Activated CD4-positive, alpha-beta T cell treated with anti-CD3 and anti-CD28 coated beads, Interleukin-2, amount 10 ng/mL, durations not matched to agents 7 days and 5 days (primary cell): ENCODE results near the gene DPYSL3. TPM values are rescaled to one million over a fixed set of nuclear protein-coding genes. Genes with fewer than 3 reads are reported as not detected.

Experiments
- CTCF ChIA-PET: fragments of 350-600 bp; sonication (Branson Sonifier 250); formaldehyde crosslinking; loops from one replicate; lab custom pipeline; 2021; ENCODE audit warnings: antibody characterized with exemption; lab: Charles Lee
- POLR2A ChIA-PET: fragments of 350-600 bp; sonication (Branson Sonifier 250); formaldehyde crosslinking; loops from one replicate; lab custom pipeline; 2021; ENCODE audit warnings: antibody characterized with exemption; lab: Charles Lee
- DNase-seq: peaks from one replicate; pipeline ENCODE4 v3.0.0-alpha.2; 2020
- H3K27ac Mint-ChIP-seq: one replicate; pipeline ENCODE4 v1.8.0; 2021; ENCODE audit warnings: mild to moderate bottlenecking, moderate library complexity, mixed read lengths
- H3K27me3 Mint-ChIP-seq: one replicate; pipeline ENCODE4 v1.8.0; 2021; ENCODE audit warnings: mixed read lengths
- H3K36me3 Mint-ChIP-seq: one replicate; pipeline ENCODE4 v1.8.0; 2021; ENCODE audit warnings: low read depth, mixed read lengths
- H3K4me1 Mint-ChIP-seq: one replicate; pipeline ENCODE4 v1.8.0; 2021; ENCODE audit warnings: mixed read lengths
- H3K4me3 Mint-ChIP-seq: one replicate; pipeline ENCODE4 v1.8.0; 2021; ENCODE audit warnings: mild to moderate bottlenecking, moderate library complexity, mixed read lengths
- H3K9me3 Mint-ChIP-seq: one replicate; pipeline ENCODE4 v1.8.0; 2021; ENCODE audit warnings: mixed read lengths
- total RNA-seq, 2 experiments: library from RNA; stranded (reverse); gene quantifications; one replicate each; pipeline ENCODE4 v1.2.3, GENCODE V29; 2021

DPYSL3 gene
- total RNA-seq, 2 experiments from 2014 or later = not detected

DNA sequence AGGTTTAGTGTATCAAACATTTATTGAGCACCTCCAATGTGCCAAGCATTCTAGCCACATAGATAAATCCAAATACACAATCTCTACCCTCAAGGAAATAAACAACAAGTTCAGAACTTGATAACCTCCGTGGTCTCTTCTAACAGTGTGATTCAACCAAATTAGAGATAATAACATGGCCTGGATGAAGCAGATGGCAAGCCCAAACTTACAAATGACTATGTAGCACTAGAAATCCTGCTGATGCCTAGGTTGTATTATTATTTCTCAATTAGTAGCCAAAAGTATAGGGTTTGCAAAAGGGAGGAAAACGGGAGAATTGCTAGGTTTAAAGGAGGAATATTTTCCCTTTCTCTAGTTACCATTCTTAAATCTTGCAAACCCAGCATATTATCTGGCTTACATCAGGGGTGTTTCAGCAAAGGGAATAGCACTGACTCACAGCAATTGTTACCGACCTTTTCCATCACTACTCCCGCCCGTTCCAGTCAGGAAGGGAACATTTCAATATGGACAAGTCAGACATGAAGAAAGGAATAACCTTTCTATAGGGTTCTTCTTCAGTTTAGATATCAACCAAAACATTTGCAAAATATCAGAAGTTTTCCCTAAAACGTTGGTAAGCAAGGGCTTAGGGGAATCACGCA, 2.3 kb downstream of the DPYSL3 start:
- DNase-seq = no peak

DNA sequence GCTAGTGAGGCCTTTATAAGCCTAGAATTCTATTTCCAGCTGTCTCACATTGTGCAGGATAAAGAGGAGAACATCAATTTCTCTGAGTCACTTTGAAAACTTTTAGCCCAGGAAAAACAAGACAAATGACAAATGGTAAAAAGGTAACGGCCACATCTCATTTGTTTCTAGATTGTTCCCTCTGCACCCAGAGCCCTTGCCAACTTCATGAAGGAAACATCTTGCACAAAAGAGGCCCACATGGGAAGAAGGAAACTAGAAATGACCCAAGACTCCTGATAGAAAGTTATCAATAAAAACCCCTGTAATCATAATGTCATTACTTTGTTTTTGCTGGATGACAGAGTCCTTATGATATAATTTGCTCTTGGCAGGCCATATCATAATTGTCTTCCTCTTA, 5.3 kb downstream of the DPYSL3 start:
- Mint-ChIP-seq H3K27me3 (peaks cover 11% of the 10 kb centered on the region), H3K27ac (no peak overlapping the region), H3K4me3 (no peak overlapping the region), H3K9me3 (no peaks in the 10 kb centered on the region), H3K4me1 (no peaks in the 10 kb centered on the region), H3K36me3 (no peaks in the 10 kb centered on the region)
- POLR2A ChIA-PET = no interaction called here
- DNase-seq = no peak
- CTCF ChIA-PET = no interaction called here

More for the DNA sequence above, 2.3 kb downstream of the DPYSL3 start:
- Mint-ChIP-seq H3K36me3 (no peaks in the 10 kb centered on the region), H3K27me3 (peaks cover 27% of the 10 kb centered on the region), H3K9me3 (no peaks in the 10 kb centered on the region), H3K4me1 (peaks cover 5% of the 10 kb centered on the region), H3K27ac (no peak overlapping the region), H3K4me3 (no peak overlapping the region)
- ChIA-PET POLR2A (no interaction called here), CTCF (no interaction called here)

DNA sequence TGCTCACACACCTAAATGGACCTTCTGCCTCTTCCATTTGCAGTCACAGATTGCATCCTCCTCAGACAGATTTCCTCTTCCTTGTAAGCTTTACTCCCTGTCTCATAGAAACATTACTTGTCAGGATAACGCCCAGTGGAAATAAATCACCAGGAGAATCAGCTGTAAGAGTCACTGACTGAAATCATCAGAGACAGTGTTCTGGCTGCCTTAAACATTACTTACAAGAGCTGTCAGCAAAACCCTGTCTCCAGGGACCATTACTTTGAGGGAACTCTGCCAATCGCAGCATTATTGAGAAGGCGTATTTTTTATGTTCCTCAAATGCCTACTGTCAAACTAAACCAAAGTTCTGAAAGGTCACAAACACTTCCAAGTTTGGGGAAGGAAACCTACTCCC, 5.9 kb downstream of the DPYSL3 start:
- H3K4me1 Mint-ChIP-seq = no peaks in the 10 kb centered on the region
- H3K27ac Mint-ChIP-seq = no peak overlapping the region

DNA sequence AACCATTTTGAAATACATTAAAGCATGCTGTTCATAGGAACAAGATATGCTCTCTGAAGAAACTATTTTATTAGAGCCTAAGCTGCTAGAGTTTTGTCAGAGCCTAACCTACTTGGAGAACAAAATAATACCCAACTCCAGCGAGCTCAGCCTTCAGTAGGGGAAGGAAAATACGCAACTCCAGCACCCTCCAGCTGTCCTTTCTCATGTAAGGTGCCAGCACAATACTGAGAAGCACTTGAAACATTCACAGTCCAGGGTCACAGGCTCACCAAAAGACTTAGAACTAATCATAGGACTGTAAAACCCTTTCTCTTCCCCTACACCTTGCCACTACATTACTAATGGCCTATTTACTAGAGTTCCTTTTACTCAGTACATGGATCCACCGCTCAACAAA, 18.9 kb downstream of the DPYSL3 start:
- ChIA-PET POLR2A (no interaction called here), CTCF (interaction anchor here (0.5 kb wide), 1 partner anchor 1092 kb away, joined by 3 read pairs; no protein-coding TSS in a partner anchor)
- no peak for DNase-seq
- no peak overlapping the region for H3K27ac Mint-ChIP-seq
- H3K4me3 Mint-ChIP-seq = no peak overlapping the region
- H3K36me3 Mint-ChIP-seq = no peaks in the 10 kb centered on the region
- H3K27me3 Mint-ChIP-seq = peaks cover 2% of the 10 kb centered on the region
- H3K4me1 Mint-ChIP-seq = no peaks in the 10 kb centered on the region
- no peaks in the 10 kb centered on the region for H3K9me3 Mint-ChIP-seq

More for the DNA sequence above, 5.9 kb downstream of the DPYSL3 start:
- Mint-ChIP-seq H3K4me3 (no peak overlapping the region), H3K9me3 (no peaks in the 10 kb centered on the region), H3K27me3 (peaks cover 11% of the 10 kb centered on the region), H3K36me3 (no peaks in the 10 kb centered on the region)
- POLR2A ChIA-PET = no interaction called here
- DNase-seq = no peak
- CTCF ChIA-PET = no interaction called here

DNA sequence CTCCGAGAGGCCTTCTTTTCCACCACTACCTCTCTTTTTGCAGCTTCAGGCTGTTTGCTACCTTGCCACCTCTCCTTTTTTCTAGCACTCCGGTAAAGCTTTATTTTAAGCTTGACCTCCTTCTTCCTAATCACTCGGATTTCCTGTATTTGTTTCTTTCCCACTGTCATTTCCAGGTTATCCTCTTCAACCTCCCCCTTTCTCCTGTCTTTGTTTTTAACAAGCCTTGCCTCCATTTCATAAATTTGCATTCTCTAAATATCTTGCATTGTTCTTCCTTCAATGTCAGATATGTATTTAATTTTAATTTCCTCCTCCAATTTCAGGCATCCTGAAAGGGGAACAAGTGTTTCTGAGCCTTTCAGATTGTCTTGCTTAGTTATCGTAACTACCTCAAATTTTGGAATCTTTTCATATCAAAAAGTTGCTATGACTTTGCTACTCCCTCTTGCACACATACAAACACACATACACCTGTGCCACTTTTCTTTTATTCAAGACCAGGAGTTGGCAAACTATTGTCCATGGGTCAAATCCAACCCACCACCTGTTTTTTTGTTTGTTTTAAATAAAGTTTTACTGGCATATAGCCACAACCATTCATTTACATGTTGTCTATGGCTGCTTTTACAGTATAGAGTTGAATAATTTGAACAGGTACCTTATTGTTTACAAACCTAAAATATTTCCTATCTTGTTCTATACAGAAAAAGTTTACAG, 22.7 kb downstream of the DPYSL3 start:
- Mint-ChIP-seq H3K36me3 (no peaks in the 10 kb centered on the region), H3K4me1 (no peaks in the 10 kb centered on the region), H3K27me3 (peaks cover 6% of the 10 kb centered on the region), H3K27ac (no peak overlapping the region), H3K9me3 (peaks cover 2% of the 10 kb centered on the region), H3K4me3 (no peak overlapping the region)
- POLR2A ChIA-PET = no interaction called here
- DNase-seq = no peak
- CTCF ChIA-PET = no interaction called here

DNA sequence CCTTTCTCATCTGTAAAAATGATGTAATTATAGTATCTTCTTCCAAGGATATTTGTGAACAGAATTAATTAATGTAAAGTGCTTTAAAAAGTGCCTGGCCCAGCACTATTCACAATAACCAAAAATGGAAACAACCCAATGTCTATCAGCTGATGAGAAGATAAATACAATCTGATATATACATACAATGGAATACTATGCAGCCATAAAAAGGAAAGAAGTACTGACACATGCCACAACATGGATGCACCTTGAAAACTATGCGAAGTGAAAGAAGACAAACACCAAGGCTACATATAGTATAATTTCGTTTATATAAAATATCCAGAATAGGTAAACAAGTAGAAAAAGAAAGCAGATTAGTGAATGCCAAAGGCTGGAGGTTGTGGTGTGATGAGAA, 24.1 kb downstream of the DPYSL3 start:
- no peak for DNase-seq
- CTCF ChIA-PET = no interaction called here
- POLR2A ChIA-PET = no interaction called here
- Mint-ChIP-seq H3K27me3 (peaks cover 4% of the 10 kb centered on the region), H3K4me3 (no peak overlapping the region), H3K36me3 (no peaks in the 10 kb centered on the region), H3K27ac (no peak overlapping the region), H3K9me3 (peaks cover 2% of the 10 kb centered on the region), H3K4me1 (no peaks in the 10 kb centered on the region)

DNA sequence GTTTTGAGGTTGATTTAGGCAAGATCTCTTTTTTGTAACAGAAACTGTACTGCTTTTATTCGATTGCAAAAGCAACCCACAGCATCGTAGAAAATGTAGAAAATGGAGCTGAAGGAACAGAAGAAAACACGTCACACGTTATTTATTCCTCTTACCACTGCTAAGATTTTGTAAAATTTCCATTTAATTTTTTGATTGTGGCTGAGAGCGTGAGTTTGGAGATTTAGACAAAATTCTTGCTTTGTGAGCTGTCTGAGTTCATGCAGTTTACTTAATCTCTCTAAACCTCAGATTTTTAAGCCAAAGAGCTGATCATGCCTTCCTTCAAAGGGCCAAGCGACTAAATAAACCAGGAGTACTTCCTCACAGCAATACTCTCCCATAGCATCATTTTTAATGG, 24.8 kb downstream of the DPYSL3 start:
- peaks cover 7% of the 10 kb centered on the region for H3K27me3 Mint-ChIP-seq
- H3K9me3 Mint-ChIP-seq = peaks cover 2% of the 10 kb centered on the region
- H3K4me1 Mint-ChIP-seq = no peaks in the 10 kb centered on the region
- no peak overlapping the region for H3K27ac Mint-ChIP-seq
- no peak overlapping the region for H3K4me3 Mint-ChIP-seq
- no peak for DNase-seq
- H3K36me3 Mint-ChIP-seq = no peaks in the 10 kb centered on the region
- POLR2A ChIA-PET = no interaction called here
- CTCF ChIA-PET = no interaction called here

DNA sequence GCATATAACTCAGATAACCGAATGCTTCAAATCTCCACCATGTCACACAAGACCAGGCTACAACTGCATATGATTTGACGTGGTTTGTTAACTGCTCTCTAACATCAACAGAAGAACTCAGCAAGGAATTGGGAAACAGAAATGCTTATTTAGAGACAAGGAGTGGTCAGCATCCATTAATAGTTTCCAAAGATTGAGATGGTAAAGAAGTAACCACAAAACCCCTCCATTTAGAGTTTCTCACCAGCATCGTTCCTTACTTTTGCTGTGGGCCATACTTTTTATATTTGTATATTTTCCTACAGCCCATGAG, 25.2 kb downstream of the DPYSL3 start:
- peaks cover 10% of the 10 kb centered on the region for H3K27me3 Mint-ChIP-seq

DNA sequence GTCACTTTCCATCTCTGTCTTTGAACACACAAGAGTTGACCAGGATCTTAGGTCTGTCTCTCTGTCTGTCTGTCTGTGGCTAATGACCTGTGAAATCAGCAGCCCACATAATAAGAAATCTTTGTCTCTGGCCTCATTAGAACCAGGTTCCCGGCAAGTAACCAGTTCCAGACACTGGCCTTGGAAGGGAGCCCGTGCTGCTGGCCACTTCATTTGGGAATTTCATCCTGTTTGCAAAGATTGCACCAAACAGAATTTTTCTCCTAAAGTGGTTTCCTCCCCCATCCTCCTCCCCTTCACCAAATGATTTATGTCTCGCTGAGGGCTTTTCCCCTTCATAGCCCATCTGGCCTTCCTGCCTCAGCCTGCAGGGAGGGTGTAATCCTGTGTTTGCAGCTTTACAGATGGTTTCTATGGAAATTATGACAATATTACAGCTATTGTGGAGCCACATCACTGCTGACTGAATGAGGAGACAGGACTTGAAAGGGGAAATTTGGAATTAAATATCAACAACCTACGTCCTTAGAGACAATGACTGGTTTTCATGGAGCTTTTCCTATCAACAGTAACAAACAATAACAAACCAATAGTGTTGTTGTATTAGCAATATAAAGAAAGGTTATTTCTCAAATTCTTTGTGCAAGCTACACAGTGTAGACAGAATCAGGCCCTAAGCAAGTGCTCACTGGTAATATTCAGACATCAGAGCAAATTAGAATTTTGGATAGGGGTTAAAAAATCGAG, 25.7 kb downstream of the DPYSL3 start:
- peaks cover 2% of the 10 kb centered on the region for H3K9me3 Mint-ChIP-seq
- H3K36me3 Mint-ChIP-seq = no peaks in the 10 kb centered on the region
- H3K4me3 Mint-ChIP-seq = no peak overlapping the region
- H3K27me3 Mint-ChIP-seq = peaks cover 10% of the 10 kb centered on the region
- H3K27ac Mint-ChIP-seq = no peak overlapping the region
- H3K4me1 Mint-ChIP-seq = no peaks in the 10 kb centered on the region
- ChIA-PET POLR2A (no interaction called here), CTCF (no interaction called here)
- no peak for DNase-seq

More for the DNA sequence above, 25.2 kb downstream of the DPYSL3 start:
- H3K27ac Mint-ChIP-seq = no peak overlapping the region
- DNase-seq = no peak
- H3K36me3 Mint-ChIP-seq = no peaks in the 10 kb centered on the region
- no peak overlapping the region for H3K4me3 Mint-ChIP-seq
- no peaks in the 10 kb centered on the region for H3K4me1 Mint-ChIP-seq
- peaks cover 2% of the 10 kb centered on the region for H3K9me3 Mint-ChIP-seq
- ChIA-PET CTCF (no interaction called here), POLR2A (no interaction called here)

DNA sequence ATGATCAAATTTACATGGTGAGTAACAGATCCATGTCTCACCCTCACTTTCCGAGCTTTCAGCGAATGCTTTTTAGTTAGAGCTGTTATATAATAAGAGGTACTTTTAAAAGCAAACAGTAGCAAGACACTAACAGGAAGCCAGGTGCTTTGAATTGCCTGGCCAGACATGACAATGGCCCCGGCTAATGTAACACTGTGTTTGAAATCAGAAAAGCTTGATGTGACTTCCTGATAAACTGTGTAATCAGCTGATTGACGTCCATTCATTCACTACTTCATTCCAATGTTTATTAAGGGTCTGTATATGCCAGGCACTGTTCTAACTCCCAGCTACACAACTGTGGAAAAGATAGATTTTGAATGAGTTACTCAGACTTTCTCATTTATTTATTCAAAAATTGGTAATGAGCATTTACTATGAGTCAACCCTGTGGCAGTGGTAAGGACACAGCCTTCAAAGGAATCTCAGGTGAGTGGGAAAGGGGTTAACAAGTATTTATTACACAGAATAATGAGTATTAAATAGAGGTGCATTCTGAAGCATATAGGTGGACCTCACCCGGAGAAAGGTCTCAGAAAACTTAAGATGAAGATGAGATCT, 26.6 kb downstream of the DPYSL3 start:
- no peaks in the 10 kb centered on the region for H3K36me3 Mint-ChIP-seq
- H3K4me3 Mint-ChIP-seq = no peak overlapping the region
- H3K27ac Mint-ChIP-seq = no peak overlapping the region
- no peaks in the 10 kb centered on the region for H3K4me1 Mint-ChIP-seq
- POLR2A ChIA-PET = no interaction called here
- DNase-seq = no peak
- H3K27me3 Mint-ChIP-seq = peaks cover 10% of the 10 kb centered on the region
- CTCF ChIA-PET = no interaction called here
- H3K9me3 Mint-ChIP-seq = peaks cover 2% of the 10 kb centered on the region

DNA sequence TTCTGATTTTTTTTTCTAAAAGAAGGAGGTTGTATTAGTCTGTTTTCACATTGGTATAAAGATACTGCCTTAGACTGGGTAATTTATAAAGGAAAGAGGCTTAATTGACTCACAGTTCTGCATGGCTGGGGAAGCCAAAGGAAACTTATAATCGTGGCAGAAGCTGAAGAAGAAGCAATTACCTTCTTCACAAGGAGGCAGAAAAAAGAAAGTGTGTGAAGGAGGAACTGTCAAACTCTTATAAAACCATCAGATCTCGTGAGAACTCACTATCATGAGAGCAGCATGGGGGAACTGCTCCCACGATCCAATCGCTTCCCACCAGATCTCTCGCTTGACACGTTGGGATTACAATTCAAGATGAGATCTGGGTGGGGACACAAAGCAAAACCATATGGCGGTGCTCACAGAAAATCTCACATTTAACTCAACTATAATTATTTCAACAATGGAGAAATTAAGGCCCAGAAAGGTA, 27.1 kb downstream of the DPYSL3 start:
- Mint-ChIP-seq H3K9me3 (peaks cover 2% of the 10 kb centered on the region), H3K4me3 (no peak overlapping the region), H3K36me3 (no peaks in the 10 kb centered on the region), H3K27me3 (peaks cover 10% of the 10 kb centered on the region), H3K4me1 (no peaks in the 10 kb centered on the region), H3K27ac (no peak overlapping the region)
- ChIA-PET CTCF (interaction anchor here (0.6 kb wide), 1 partner anchor 32 kb away, joined by 3 read pairs; no protein-coding TSS in a partner anchor), POLR2A (no interaction called here)
- DNase-seq = no peak

DNA sequence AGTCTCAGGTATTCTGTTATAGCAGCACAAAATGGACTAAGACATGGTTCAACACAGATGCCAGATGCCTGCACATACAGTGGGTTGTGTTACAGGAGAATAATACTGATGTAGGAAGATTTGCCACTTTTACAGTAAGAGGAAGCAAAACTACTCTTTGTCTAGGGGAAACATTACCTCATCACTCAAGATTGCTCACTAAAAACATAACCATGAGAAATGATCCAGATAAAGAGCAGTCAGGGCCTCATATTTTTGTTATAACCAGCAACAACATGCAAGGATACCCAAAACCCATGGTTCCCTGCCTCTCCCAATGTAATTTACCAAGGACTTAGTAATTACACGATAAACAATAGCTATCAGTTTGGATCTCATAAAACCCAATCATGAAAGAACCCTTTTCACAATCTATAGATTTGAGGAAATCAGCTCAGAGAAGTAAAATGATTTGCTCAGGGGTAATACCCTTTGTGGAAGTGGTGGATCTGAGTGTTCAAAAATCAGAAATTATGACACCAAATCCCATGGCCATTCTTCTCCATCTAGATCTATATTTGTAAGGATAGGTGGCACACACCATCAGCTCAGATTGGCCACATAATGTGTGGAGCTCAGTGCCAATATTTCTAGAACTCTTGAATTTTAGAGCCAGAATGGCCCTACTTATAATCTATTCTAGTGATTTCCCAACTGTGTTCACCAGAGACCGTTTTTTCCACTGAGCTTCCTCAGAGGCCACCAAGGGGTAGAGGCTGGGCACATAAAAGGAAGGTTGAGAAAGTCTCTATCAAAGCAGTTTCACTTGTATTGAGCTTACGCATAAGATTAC, 27.8 kb downstream of the DPYSL3 start:
- peaks cover 10% of the 10 kb centered on the region for H3K27me3 Mint-ChIP-seq
- H3K4me1 Mint-ChIP-seq = no peaks in the 10 kb centered on the region
- CTCF ChIA-PET = interaction anchor here (0.6 kb wide), 1 partner anchor 32 kb away, joined by 3 read pairs; no protein-coding TSS in a partner anchor

More for the DNA sequence above, 27.8 kb downstream of the DPYSL3 start:
- Mint-ChIP-seq H3K4me3 (no peak overlapping the region), H3K9me3 (peaks cover 2% of the 10 kb centered on the region), H3K36me3 (no peaks in the 10 kb centered on the region), H3K27ac (no peak overlapping the region)
- no peak for DNase-seq
- POLR2A ChIA-PET = no interaction called here
